HepG2 (cell line): Measurements from ENCODE around the gene MTCL1.

Experiments used
- CTCF ChIP-seq: sonication (generic); formaldehyde crosslinking; IDR thresholded peaks from 2 replicates; pipeline ENCODE4 v1.5.0; 2020; ENCODE audit warnings: mild to moderate bottlenecking, missing genetic modification reagents, moderate library complexity
- TBL1XR1 ChIP-seq: fragments of 150-350 bp; IDR thresholded peaks from 2 replicates; pipeline ENCODE4 v1.6.1; 2014; ENCODE audit warnings: borderline replicate concordance, low read length; ENCODE audit not compliant: partially characterized antibody
- U2AF2 ChIP-seq: fragments of 200-400 bp; formaldehyde crosslinking; IDR thresholded peaks from 2 replicates; pipeline ENCODE4 v1.6.1; 2017; ENCODE audit warnings: low read depth, mild to moderate bottlenecking, low read length
- ZBTB33 ChIP-seq: sonication (generic); formaldehyde crosslinking; IDR thresholded peaks from 2 replicates; pipeline ENCODE4 v1.4.0; 2020; ENCODE audit warnings: missing genetic modification reagents
- ZNF121 ChIP-seq: sonication (generic); formaldehyde crosslinking; IDR thresholded peaks from 2 replicates; pipeline ENCODE4 v1.5.0; 2020; ENCODE audit warnings: mild to moderate bottlenecking, missing genetic modification reagents

- no peak for TF ChIP-seq U2AF2
- TF ChIP-seq TBL1XR1: no peak
- TF ChIP-seq ZBTB33 (CRISPR knock-in tag): no peak
- no peak for TF ChIP-seq ZNF121 (CRISPR knock-in tag)
- TF ChIP-seq CTCF: no peak
These were observed 19.1 kb downstream of the MTCL1 start for GRCh38 chr18:8724452-8724851.
